TTC549 (cell line): Measurements from ENCODE around the gene EP300.

Experiments used
- FAIRE-seq: peaks from 2 replicates; lab custom pipeline; 2012; peaks lifted over from hg19 to GRCh38; lab: Jason Lieb, UNC

The EP300 gene

DNA sequence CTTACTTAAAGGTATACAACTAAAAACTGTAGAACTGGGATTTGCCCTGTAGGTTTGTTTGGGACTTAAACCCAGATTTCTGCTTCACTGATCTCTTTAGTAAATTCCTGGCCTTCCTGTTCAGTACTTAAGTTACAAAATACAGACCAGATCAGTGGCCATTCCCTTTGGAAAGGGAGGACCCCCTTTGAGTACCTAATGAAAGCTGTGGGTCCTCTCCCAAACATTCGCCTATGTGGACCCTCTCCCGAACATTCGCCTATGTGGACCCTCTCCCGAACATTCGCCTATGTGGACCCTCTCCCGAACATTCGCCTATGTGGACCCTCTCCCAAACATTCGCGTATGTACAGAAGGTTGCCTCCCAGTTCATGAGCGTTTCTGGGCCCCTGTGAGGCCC, 123.0 kb downstream of the EP300 start:
- FAIRE-seq, result no peak

DNA sequence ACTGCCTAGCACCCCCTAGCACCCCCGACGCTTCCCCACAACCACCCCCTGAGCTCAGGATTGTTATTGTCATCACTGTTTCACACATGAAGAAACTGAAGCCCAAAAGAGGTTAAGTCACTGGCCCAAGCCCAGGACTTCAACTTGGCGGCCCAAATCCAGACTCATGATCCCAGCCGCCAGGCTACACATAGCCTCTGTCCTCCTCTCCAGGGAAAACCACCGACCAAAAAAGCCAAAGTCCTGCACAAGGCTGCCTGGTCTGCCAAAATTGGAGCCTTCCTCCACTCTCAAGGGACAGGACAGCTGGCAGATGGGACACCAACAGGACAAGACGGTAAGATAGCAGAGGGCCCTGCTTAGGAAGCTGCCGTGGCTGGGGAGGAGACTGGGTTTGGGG, 123.5 kb downstream of the EP300 start:
- no peak for FAIRE-seq

DNA sequence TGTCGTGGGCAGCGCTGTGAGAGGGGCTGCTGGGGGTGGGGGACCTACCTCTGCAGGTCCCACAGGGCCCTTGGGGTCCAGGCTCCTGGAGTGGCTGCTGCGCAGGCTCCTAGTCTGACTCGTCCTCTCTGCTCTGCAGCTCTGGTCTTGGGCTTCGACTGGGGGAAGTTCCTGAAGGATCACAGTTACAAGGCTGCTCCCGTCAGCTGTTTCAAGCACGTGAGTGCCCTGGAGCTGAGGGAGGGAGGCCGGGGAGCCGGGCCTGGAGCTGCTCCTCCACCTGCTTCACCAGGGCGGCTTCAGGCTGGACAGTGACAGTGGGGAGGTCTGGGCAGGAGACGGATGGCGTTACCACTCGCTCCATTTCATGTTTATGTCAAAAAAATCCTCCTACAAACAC, 124.6 kb downstream of the EP300 start:
- FAIRE-seq, result no peak

DNA sequence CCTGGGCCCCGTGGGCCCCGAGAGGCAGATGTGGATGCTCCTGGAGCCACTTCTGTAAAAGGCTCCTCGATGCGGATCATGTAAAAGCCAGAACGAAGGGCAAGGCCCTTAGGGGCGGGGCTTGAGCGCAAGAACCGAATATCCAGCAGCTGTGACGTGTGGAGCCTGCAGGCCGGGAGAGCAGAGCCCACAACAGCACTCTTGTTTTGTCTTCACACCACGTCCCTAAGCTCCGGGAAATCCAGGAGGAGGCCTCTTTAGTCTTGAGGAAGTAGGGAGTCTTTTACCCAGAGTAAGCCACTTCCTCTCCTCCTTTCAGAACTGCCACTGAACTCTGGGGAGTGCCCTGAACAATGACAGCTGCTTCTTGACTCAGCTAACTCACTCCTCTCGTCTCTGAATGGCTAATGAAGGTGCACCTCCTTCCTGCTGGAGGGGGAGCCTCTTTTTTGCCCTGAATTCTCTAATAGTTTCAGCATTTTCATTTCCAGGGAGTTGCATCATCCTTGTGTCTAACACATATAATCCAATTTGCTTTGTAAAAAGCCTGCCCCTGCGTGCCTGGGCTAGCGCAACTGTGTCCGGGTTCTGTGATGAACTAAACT, 125.3 kb downstream of the EP300 start:
- FAIRE-seq, result no peak

DNA sequence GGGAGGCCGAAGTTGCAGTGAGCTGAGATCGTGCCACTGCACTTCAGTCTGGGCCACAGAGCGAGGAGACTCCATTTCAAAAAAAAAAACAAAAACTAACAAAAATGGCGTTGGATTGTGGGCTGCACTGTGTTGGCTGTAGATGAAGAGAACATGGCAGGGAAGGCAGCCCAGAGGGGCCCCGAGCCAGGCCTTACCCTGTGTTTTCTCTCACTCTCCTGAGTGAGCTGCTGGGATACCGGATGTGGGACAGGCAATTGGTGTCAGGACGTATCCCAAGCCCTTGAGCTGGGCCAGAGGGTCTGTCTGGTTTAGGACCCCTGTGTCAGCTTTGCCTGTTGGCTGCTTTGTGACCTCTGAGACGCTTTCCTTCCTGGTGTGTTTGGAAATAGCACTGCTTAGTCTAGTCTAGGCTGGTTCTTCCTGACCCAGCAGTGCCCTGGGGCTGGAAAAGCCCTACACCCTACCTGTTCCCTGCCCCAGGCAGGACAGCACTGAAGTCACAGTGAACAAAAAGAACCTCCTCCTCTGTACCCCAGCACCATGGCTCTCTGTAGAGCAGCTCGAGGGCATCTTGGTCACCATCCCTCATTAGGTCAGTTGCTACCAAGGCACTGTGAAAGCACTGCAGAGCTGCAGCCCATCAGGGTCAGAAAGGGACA, 130.6 kb downstream of the EP300 start:
- no peak for FAIRE-seq

DNA sequence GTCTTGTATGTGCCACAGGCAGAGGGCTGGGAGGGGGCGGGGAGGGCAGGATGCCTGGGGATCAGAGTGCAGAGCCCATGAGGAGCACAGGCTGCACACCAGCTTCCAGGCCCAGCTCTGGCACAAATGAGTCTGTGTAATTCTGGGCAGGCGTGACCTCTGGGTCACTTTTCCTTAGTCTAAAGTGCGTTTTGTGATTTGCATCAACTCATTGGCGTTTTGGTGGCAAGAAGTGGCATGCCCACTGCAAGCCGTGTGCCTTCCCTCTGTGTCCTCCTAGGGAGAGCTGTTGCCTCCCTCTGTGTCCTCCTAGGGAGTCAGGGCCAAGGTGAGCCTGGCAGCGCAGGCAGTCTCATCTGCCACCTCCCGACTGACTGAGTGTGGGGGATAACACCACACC, 131.1 kb downstream of the EP300 start:
- no peak for FAIRE-seq

DNA sequence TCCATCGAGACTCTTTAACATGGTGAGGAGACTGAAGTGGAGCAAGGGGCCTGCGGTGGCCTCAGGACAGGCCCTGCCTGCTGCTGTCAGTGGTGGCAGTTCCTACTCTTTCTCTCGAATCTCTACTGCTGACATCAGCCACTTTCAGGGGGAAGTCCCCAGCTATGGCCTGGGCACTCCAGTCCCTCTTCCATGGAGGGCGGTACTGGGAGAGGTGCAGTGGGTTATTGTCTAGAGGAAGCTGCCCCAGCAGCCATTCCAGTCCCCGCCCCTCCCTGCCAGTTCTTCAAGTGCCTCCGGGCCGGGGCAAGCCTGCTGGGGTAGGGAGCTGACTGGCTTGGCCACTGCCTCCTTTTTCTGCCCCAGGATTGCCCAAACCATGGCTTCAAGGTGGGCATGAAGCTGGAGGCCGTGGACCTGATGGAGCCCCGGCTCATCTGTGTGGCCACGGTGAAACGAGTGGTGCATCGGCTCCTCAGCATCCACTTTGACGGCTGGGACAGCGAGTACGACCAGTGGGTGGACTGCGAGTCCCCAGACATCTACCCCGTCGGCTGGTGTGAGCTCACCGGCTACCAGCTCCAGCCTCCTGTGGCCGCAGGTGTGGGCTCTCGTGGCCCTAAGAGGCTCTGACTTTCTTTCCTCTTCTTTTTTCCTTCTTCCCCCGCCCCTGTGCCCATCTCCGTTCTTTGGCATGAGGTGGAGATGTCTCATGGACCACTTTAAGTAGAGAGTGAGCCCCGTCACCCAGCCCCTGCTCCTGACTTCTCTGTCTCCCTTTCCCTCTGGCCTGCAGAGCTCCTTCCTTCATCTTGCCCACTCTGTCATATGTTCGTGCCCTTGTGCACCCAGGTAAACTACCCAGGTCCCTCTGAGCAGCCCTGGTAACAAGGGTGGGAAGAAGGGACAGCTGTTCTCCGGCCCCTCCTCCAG, 134.6 kb downstream of the EP300 start:
- FAIRE-seq, result no peak

DNA sequence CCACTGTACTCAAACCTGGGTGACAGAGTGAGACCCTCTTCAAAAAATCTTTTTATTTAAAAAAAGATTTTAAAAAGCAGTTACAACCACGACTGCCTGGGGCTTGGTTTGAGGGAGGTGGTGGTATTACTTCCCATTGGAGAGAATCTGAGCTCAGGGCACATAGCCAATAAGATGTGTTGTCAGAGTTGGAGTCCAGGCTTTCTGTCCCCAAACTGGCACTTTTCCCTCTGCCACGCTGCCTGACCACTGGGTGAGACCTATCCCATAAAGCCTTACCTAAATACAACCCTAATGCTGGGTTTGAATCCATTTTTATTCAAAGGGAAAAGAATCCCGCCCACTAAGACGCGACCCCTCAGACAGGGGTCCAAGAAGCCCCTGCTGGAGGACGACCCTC, 136.8 kb downstream of the EP300 start:
- no peak for FAIRE-seq
